ENCODE results near the gene MMP23B. TPM values are rescaled to one million over a fixed set of nuclear protein-coding genes. Genes with fewer than 3 reads are reported as not detected.
"Not testable (repeated sequence)": the region's sequence is repeated elsewhere in the genome, so short reads cannot be mapped to it uniquely, and the experiment has no call there.

The MMP23B gene
- total RNA-seq, 2 donors from 2014 or later, result 14.7 to 19.9 TPM

- not testable (repeated sequence) for H3K27ac Mint-ChIP-seq; H3K27me3 Mint-ChIP-seq (ENCODE audit: insufficient read depth); H3K27me3 ChIP-seq (ENCODE audit: control insufficient read depth, insufficient read depth, low read length, poor library complexity, severe bottlenecking); H3K4me1 Mint-ChIP-seq; H3K4me3 ChIP-seq (ENCODE audit: low read length); H3K9me3 Mint-ChIP-seq; H3K4me3 Mint-ChIP-seq; H3K9ac ChIP-seq (ENCODE audit: extremely low read depth, low read length, poor library complexity, severe bottlenecking); H3K36me3 ChIP-seq (ENCODE audit: control insufficient read depth, insufficient read depth, low read length); H3K4me1 ChIP-seq (ENCODE audit: control insufficient read depth, insufficient read depth, low read length); H3K36me3 Mint-ChIP-seq (ENCODE audit: low read depth); H3K9me3 ChIP-seq (ENCODE audit: control insufficient read depth, low read length); DNase-seq; H3K27ac ChIP-seq (ENCODE audit: low read depth, low read length)
- WGBS, 2 experiments (ENCODE audit: insufficient coverage in 1 of 2, insufficient read length in 1 of 2), result 88% methylated on average over 10 of the region's 14 CpGs; no CpG with 5 or more reads in 1 of the 2 experiments
These were observed 5.5 kb downstream of the MMP23B start for GRCh38 chr1:1637479-1637875.

DNA sequence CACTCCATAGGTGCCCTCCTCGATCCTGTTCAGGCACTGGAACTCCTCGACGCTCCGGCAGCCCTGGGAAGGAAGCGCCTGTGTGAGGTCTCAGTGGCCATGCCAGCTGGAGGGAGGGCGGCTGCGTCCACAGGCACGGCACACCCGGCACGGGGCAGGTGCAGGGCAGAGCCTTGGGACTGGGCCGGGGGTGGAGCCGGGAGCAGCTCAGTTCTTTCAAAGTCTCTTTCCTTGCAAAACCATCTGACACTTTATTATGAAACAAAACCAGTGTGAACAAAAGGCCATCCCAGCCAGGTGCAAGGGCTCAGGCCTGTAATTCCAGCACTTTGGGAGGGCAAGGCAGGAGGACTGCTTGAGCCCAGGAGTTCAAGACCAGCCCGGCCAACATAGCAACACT is 6.6 kb downstream of the MMP23B start:
- WGBS, 2 experiments (ENCODE audit: insufficient coverage in 1 of 2, insufficient read length in 1 of 2), result 94% methylated on average over 8 of the region's 13 CpGs; no CpG with 5 or more reads in 1 of the 2 experiments
- H3K27ac Mint-ChIP-seq; H3K27me3 Mint-ChIP-seq (ENCODE audit: insufficient read depth); H3K9me3 ChIP-seq (ENCODE audit: control insufficient read depth, low read length); H3K36me3 ChIP-seq (ENCODE audit: control insufficient read depth, insufficient read depth, low read length); H3K4me3 ChIP-seq (ENCODE audit: low read length); H3K9ac ChIP-seq (ENCODE audit: extremely low read depth, low read length, poor library complexity, severe bottlenecking); H3K4me1 ChIP-seq (ENCODE audit: control insufficient read depth, insufficient read depth, low read length); H3K27ac ChIP-seq (ENCODE audit: low read depth, low read length); H3K4me3 Mint-ChIP-seq; H3K27me3 ChIP-seq (ENCODE audit: control insufficient read depth, insufficient read depth, low read length, poor library complexity, severe bottlenecking); H3K9me3 Mint-ChIP-seq; H3K4me1 Mint-ChIP-seq; DNase-seq: not testable (repeated sequence)
- peaks cover 10% of the 10 kb centered on the region for H3K36me3 Mint-ChIP-seq (ENCODE audit: low read depth)

DNA sequence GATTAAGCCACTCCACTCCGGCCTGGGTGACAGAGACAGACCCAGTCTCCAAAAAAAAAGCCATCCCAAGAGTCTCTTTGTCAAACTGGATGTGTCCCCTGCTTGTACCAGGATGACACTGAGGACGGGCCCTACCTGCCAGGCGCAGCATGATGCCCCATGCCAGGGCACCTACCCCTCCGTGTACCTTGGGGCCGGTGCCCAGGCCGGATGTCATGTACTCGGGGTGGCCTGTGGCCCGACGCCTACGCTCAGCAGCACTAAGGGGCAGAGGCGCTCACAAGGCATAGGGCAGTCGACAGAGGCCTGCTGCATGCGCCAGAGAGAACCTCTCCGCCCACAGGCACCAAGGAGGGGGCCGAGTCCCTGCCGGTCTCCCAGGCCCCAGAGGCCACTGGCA is 7.4 kb downstream of the MMP23B start:
- H3K36me3 ChIP-seq (ENCODE audit: control insufficient read depth, insufficient read depth, low read length); H3K4me1 Mint-ChIP-seq; H3K9me3 Mint-ChIP-seq; DNase-seq; H3K4me1 ChIP-seq (ENCODE audit: control insufficient read depth, insufficient read depth, low read length); H3K9me3 ChIP-seq (ENCODE audit: control insufficient read depth, low read length); H3K27ac ChIP-seq (ENCODE audit: low read depth, low read length); H3K4me3 Mint-ChIP-seq; H3K9ac ChIP-seq (ENCODE audit: extremely low read depth, low read length, poor library complexity, severe bottlenecking); H3K4me3 ChIP-seq (ENCODE audit: low read length); H3K27ac Mint-ChIP-seq; H3K27me3 ChIP-seq (ENCODE audit: control insufficient read depth, insufficient read depth, low read length, poor library complexity, severe bottlenecking); H3K27me3 Mint-ChIP-seq (ENCODE audit: insufficient read depth): not testable (repeated sequence)
- H3K36me3 Mint-ChIP-seq (ENCODE audit: low read depth), result peaks cover 10% of the 10 kb centered on the region
- 96% methylated on average over 7 to 12 of the region's 16 CpGs for WGBS, 2 experiments (ENCODE audit: insufficient coverage in 1 of 2, insufficient read length in 1 of 2)

- not testable (repeated sequence) for H3K9ac ChIP-seq (ENCODE audit: extremely low read depth, low read length, poor library complexity, severe bottlenecking); H3K27ac Mint-ChIP-seq; H3K4me1 Mint-ChIP-seq; H3K4me3 ChIP-seq (ENCODE audit: low read length); H3K27ac ChIP-seq (ENCODE audit: low read depth, low read length); H3K9me3 Mint-ChIP-seq; DNase-seq; H3K4me1 ChIP-seq (ENCODE audit: control insufficient read depth, insufficient read depth, low read length); H3K27me3 ChIP-seq (ENCODE audit: control insufficient read depth, insufficient read depth, low read length, poor library complexity, severe bottlenecking); H3K36me3 ChIP-seq (ENCODE audit: control insufficient read depth, insufficient read depth, low read length); H3K4me3 Mint-ChIP-seq; H3K9me3 ChIP-seq (ENCODE audit: control insufficient read depth, low read length); H3K27me3 Mint-ChIP-seq (ENCODE audit: insufficient read depth)
- WGBS, 2 experiments (ENCODE audit: insufficient coverage in 1 of 2, insufficient read length in 1 of 2), result 94% methylated on average over 9 of the region's 25 CpGs; no CpG with 5 or more reads in 1 of the 2 experiments
- peaks cover 10% of the 10 kb centered on the region for H3K36me3 Mint-ChIP-seq (ENCODE audit: low read depth)
These were observed 8.1 kb downstream of the MMP23B start for GRCh38 chr1:1640081-1640480.

DNA sequence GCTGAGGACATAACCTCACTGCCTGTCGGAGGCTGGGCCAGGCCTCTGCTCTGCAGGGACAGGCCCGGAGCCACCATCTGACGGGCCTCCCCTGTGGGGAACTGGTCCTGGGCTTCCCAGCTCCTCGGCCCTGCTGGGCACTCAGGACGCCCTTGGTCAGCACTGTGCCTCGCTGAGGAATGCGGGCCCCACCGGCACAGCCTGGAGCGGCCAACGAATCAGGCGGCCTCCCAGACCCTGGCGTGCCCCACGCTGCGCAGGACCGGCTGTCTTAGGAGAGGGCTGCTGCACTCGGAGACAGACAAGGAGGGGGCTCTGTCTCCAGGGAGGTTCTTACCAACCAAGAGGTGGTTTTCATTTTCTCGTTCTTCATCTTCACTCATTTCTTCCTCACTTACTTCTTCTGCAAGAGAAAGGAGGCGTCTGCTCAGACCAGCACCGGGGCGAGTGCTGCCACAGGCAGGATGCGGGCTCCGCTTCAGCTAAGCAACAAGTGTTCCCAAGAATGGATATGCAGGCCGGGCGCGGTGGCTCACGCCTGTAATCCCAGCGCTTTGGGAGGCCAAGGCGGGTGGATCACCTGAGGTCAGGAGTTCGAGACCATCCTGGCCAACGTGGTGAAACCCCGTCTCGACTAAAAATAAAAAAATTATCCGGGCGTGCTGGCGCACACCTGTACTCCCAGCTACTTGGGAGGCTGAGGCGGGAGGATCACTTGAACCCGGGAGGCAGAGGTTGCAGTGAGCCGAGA is 8.9 kb downstream of the MMP23B start:
- H3K36me3 ChIP-seq (ENCODE audit: control insufficient read depth, insufficient read depth, low read length); H3K4me3 Mint-ChIP-seq; H3K4me1 ChIP-seq (ENCODE audit: control insufficient read depth, insufficient read depth, low read length); H3K9ac ChIP-seq (ENCODE audit: extremely low read depth, low read length, poor library complexity, severe bottlenecking); H3K9me3 ChIP-seq (ENCODE audit: control insufficient read depth, low read length); H3K4me1 Mint-ChIP-seq; H3K27ac ChIP-seq (ENCODE audit: low read depth, low read length); H3K27me3 ChIP-seq (ENCODE audit: control insufficient read depth, insufficient read depth, low read length, poor library complexity, severe bottlenecking); DNase-seq; H3K4me3 ChIP-seq (ENCODE audit: low read length); H3K27me3 Mint-ChIP-seq (ENCODE audit: insufficient read depth); H3K27ac Mint-ChIP-seq; H3K9me3 Mint-ChIP-seq: not testable (repeated sequence)
- H3K36me3 Mint-ChIP-seq (ENCODE audit: low read depth), result peaks cover 14% of the 10 kb centered on the region
- WGBS, 2 experiments (ENCODE audit: insufficient coverage in 1 of 2, insufficient read length in 1 of 2), result 90 to 96% methylated on average over 13 to 22 of the region's 38 CpGs

DNA sequence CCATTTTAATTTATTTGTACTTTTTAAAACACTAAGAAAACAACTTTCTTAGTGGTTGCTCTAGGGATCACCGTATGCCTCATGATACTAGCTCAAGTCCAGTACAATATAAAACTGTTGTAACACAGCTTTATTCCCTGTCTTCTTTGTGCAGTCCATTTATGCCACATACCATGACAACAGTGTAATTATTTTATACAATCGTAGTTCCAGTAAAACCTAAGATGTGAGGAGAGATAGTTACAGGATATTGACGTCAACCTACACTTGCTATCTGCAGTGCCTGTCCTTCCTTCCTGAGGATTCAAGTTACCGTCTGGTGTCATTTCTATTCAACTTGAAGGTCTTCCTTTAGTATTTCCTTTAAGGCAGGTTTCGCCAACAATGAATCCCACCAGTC is 14.4 kb downstream of the MMP23B start:
- H3K9ac ChIP-seq (ENCODE audit: extremely low read depth, low read length, poor library complexity, severe bottlenecking); H3K4me3 ChIP-seq (ENCODE audit: low read length); H3K27ac ChIP-seq (ENCODE audit: low read depth, low read length); H3K27me3 Mint-ChIP-seq (ENCODE audit: insufficient read depth); DNase-seq; H3K27me3 ChIP-seq (ENCODE audit: control insufficient read depth, insufficient read depth, low read length, poor library complexity, severe bottlenecking); H3K9me3 ChIP-seq (ENCODE audit: control insufficient read depth, low read length); H3K9me3 Mint-ChIP-seq; H3K4me3 Mint-ChIP-seq; H3K27ac Mint-ChIP-seq; H3K4me1 ChIP-seq (ENCODE audit: control insufficient read depth, insufficient read depth, low read length); H3K4me1 Mint-ChIP-seq: not testable (repeated sequence)
- WGBS, 2 experiments (ENCODE audit: insufficient coverage in 1 of 2, insufficient read length in 1 of 2), result 86 to 91% methylated on average over 1 to 4 of the region's 5 CpGs
- H3K36me3 ChIP-seq (ENCODE audit: control insufficient read depth, insufficient read depth, low read length), result peaks cover 43% of the 10 kb centered on the region
- peaks cover 46% of the 10 kb centered on the region for H3K36me3 Mint-ChIP-seq (ENCODE audit: low read depth)

DNA sequence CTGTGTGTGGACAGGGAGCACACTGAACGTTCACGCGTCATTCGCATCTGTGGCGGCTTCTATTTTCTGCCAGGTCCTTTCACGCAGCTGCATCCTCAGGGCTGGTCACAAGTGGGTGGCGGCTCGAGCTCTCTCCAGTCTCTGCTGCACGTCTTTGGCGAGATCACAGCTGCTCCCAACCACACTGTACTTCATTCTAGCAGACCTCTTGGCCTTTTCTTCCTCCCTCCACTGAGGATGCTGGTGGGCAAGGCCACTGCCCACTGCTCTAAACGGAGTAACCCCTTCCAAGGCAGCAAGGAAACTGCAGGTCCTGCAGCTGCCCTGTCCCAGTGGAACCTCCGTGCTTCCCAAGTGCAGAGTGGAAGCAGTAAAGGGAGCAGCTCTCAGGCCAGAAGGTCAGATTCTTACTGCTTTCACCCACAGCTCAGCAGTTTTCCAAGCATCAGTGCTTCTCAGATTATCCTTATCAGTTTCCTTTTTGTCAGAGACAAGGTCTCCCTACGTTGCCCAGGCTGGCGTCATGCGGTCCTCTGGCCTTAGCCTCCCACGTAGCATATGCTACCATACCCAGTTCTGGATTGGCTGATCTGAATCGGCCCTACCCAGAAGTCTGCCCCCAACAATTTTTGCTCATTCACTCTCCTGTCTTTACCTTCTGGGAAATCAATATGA is 15.7 kb downstream of the MMP23B start:
- H3K9me3 Mint-ChIP-seq; H3K9me3 ChIP-seq (ENCODE audit: control insufficient read depth, low read length); H3K4me1 Mint-ChIP-seq; H3K27me3 ChIP-seq (ENCODE audit: control insufficient read depth, insufficient read depth, low read length, poor library complexity, severe bottlenecking); H3K27me3 Mint-ChIP-seq (ENCODE audit: insufficient read depth); H3K4me3 Mint-ChIP-seq; DNase-seq; H3K4me1 ChIP-seq (ENCODE audit: control insufficient read depth, insufficient read depth, low read length); H3K27ac Mint-ChIP-seq; H3K4me3 ChIP-seq (ENCODE audit: low read length); H3K27ac ChIP-seq (ENCODE audit: low read depth, low read length); H3K9ac ChIP-seq (ENCODE audit: extremely low read depth, low read length, poor library complexity, severe bottlenecking): not testable (repeated sequence)
- WGBS, 2 experiments (ENCODE audit: insufficient coverage in 1 of 2, insufficient read length in 1 of 2), result 95 to 100% methylated on average over 7 to 17 of the region's 17 CpGs
- peaks cover 56% of the 10 kb centered on the region for H3K36me3 ChIP-seq (ENCODE audit: control insufficient read depth, insufficient read depth, low read length)
- H3K36me3 Mint-ChIP-seq (ENCODE audit: low read depth), result peaks cover 60% of the 10 kb centered on the region

Data from endodermal cell (in vitro differentiated cells).